Neural cell (in vitro differentiated cells): ENCODE data around the gene RETREG1. TPM values are rescaled to one million over a fixed set of nuclear protein-coding genes. Genes with fewer than 3 reads are reported as not detected.

Source experiments
- H2AFZ ChIP-seq: fragments of 200-600, 300-800 bp; sonication (generic), shearing (Covaris generic); 2 replicates; pipeline ENCODE4 v1.6.0; 2014; ENCODE audit warnings: low read depth, mild to moderate bottlenecking, antibody characterized with exemption, low read length, moderate library complexity
- H3F3A ChIP-seq: fragments of 200-600 bp; shearing (Covaris generic); 2 replicates; pipeline ENCODE4 v1.6.1; 2016; ENCODE audit warnings: mild to moderate bottlenecking, moderate library complexity, mixed read lengths, antibody characterized with exemption, low read length; ENCODE audit not compliant: insufficient read depth, poor library complexity, severe bottlenecking
- H3K27ac ChIP-seq: fragments of 200-600, 300-800 bp; sonication (generic), shearing (Covaris generic); 2 replicates; pipeline ENCODE4 v1.5.1; 2014; ENCODE audit warnings: mild to moderate bottlenecking, low read length, moderate library complexity
- H3K27me3 ChIP-seq: fragments of 300-800, 200-600 bp; sonication (generic), shearing (Covaris generic); 2 replicates; pipeline ENCODE4 v1.6.0; 2014; ENCODE audit warnings: mild to moderate bottlenecking, low read depth, low read length, moderate library complexity; ENCODE audit not compliant: insufficient read depth
- H3K36me3 ChIP-seq: fragments of 300-800, 200-600 bp; sonication (generic), shearing (Covaris generic); 2 replicates; pipeline ENCODE4 v1.5.1; 2014; ENCODE audit warnings: mild to moderate bottlenecking, antibody characterized with exemption, low read length, moderate library complexity; ENCODE audit not compliant: insufficient read depth
- H3K4me2 ChIP-seq: fragments of 300-800, 200-600 bp; sonication (generic), shearing (Covaris generic); 2 replicates; pipeline ENCODE4 v1.6.0; 2014; ENCODE audit warnings: mild to moderate bottlenecking, low read length
- H3K4me3 ChIP-seq: fragments of 300-800, 200-600 bp; sonication (generic), shearing (Covaris generic); 2 replicates; pipeline ENCODE4 v1.5.1; 2014; ENCODE audit warnings: mild to moderate bottlenecking, low read length, moderate library complexity
- H3K79me2 ChIP-seq: fragments of 200-600 bp; shearing (Covaris generic); replicated peaks from 2 replicates; pipeline ENCODE4 v1.6.0; 2014; ENCODE audit warnings: mild to moderate bottlenecking, low read length, moderate library complexity; ENCODE audit not compliant: insufficient read depth
- H3K9ac ChIP-seq: fragments of 300-800, 200-600 bp; sonication (generic), shearing (Covaris generic); 2 replicates; pipeline ENCODE4 v1.6.1; 2016; ENCODE audit warnings: mild to moderate bottlenecking, low read length, mixed read lengths
- H3K9me2 ChIP-seq: fragments of 200-600 bp; shearing (Covaris generic); 2 replicates; pipeline ENCODE4 v1.6.1; 2016; ENCODE audit warnings: mild to moderate bottlenecking, low read length, mixed read lengths; ENCODE audit not compliant: insufficient read depth
- H3K9me3 ChIP-seq: fragments of 200-600, 300-800 bp; sonication (generic), shearing (Covaris generic); 2 replicates; pipeline ENCODE4 v1.6.1; 2016; ENCODE audit warnings: mild to moderate bottlenecking, mixed run types, low read length, moderate library complexity, mixed read lengths
- H4K20me1 ChIP-seq: fragments of 200-600 bp; shearing (Covaris generic); 2 replicates; pipeline ENCODE4 v1.6.1; 2016; ENCODE audit warnings: mild to moderate bottlenecking, mixed run types; ENCODE audit not compliant: insufficient read depth
- EP300 ChIP-seq: fragments of 450-650 bp; conservative IDR thresholded peaks from 2 replicates; pipeline ENCODE4 v1.6.1; 2014; ENCODE audit warnings: antibody characterized with exemption, mild to moderate bottlenecking, moderate library complexity; ENCODE audit not compliant: poor library complexity, severe bottlenecking
- EZH2 ChIP-seq: fragments of 200-600, 300-800 bp; shearing (Covaris generic), sonication (generic); IDR thresholded peaks from 2 replicates; pipeline ENCODE4 v1.6.1; 2014; ENCODE audit warnings: antibody characterized with exemption, low read length, borderline replicate concordance, mild to moderate bottlenecking; ENCODE audit not compliant: insufficient read depth, poor library complexity, severe bottlenecking
- MXI1 ChIP-seq: fragments of 450-650 bp; conservative IDR thresholded peaks from 2 replicates; pipeline ENCODE4 v1.6.1; 2014; ENCODE audit warnings: antibody characterized with exemption, mild to moderate bottlenecking; ENCODE audit not compliant: poor library complexity, severe bottlenecking
- POLR2AphosphoS5 ChIP-seq: IDR thresholded peaks from 2 replicates; pipeline ENCODE4 v1.6.1; 2012
- RAD21 ChIP-seq: fragments of 450-650 bp; conservative IDR thresholded peaks from 2 replicates; pipeline ENCODE4 v1.6.1; 2014; ENCODE audit warnings: antibody characterized with exemption, mild to moderate bottlenecking, moderate library complexity
- SMC3 ChIP-seq: fragments of 450-650 bp; conservative IDR thresholded peaks from 2 replicates; pipeline ENCODE4 v1.6.1; 2014; ENCODE audit warnings: antibody characterized with exemption, mild to moderate bottlenecking, moderate library complexity; ENCODE audit not compliant: poor library complexity
- TAF1 ChIP-seq: IDR thresholded peaks from 2 replicates; pipeline ENCODE4 v1.6.1; 2012; ENCODE audit warnings: low read depth
- polyA plus RNA-seq: library from polyadenylated mRNA; depleted of rRNA; stranded (reverse); fragments of >200 nt; gene quantifications from 2 replicates; pipeline ENCODE4 v1.2.3, GENCODE V29; 2014
- TF ChIP-seq, protein P1 (sequence below): IDR thresholded peaks from 2 replicates; pipeline ENCODE4 v1.6.1; 2012; ENCODE audit warnings: borderline replicate concordance
- TF ChIP-seq, protein P2 (sequence below): fragments of 450-650 bp; IDR thresholded peaks from 2 replicates; pipeline ENCODE4 v1.5.1; 2014; ENCODE audit warnings: antibody characterized with exemption, mild to moderate bottlenecking, moderate library complexity; ENCODE audit not compliant: poor library complexity, severe bottlenecking

RETREG1 gene
- polyA plus RNA-seq, 1 donor from 2014 or later: 25.4 TPM

DNA sequence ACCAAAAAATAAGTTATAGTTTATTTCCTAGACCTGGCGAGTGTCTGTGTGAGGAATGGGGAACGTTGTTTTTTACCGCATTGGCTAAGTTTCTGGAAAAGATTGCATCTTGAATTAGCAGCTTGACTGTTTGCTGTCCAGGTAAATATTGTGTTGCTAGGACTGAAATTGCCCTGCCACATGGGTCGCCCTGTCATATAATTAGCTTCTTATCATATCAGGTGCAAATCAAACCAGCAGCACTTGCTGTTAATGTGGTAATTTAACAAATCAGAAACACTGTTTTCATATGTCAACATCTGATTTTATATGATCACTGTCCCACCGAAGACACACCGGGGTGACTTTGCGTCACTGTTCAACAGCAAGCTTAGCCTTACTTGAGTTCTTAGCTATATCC is 87.5 kb downstream of the RETREG1 start:
- no peak overlapping the region for H3K27ac ChIP-seq
- H4K20me1 ChIP-seq: no peaks in the 10 kb centered on the region
- TF ChIP-seq SMC3 (no peak), POLR2AphosphoS5 (no peak), EZH2 (no peak), EP300 (no peak), TAF1 (no peak), MXI1 (no peak), RAD21 (no peak)
- TF ChIP-seq, protein P1, sequence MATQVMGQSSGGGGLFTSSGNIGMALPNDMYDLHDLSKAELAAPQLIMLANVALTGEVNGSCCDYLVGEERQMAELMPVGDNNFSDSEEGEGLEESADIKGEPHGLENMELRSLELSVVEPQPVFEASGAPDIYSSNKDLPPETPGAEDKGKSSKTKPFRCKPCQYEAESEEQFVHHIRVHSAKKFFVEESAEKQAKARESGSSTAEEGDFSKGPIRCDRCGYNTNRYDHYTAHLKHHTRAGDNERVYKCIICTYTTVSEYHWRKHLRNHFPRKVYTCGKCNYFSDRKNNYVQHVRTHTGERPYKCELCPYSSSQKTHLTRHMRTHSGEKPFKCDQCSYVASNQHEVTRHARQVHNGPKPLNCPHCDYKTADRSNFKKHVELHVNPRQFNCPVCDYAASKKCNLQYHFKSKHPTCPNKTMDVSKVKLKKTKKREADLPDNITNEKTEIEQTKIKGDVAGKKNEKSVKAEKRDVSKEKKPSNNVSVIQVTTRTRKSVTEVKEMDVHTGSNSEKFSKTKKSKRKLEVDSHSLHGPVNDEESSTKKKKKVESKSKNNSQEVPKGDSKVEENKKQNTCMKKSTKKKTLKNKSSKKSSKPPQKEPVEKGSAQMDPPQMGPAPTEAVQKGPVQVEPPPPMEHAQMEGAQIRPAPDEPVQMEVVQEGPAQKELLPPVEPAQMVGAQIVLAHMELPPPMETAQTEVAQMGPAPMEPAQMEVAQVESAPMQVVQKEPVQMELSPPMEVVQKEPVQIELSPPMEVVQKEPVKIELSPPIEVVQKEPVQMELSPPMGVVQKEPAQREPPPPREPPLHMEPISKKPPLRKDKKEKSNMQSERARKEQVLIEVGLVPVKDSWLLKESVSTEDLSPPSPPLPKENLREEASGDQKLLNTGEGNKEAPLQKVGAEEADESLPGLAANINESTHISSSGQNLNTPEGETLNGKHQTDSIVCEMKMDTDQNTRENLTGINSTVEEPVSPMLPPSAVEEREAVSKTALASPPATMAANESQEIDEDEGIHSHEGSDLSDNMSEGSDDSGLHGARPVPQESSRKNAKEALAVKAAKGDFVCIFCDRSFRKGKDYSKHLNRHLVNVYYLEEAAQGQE: no peak
- TF ChIP-seq, protein P2, sequence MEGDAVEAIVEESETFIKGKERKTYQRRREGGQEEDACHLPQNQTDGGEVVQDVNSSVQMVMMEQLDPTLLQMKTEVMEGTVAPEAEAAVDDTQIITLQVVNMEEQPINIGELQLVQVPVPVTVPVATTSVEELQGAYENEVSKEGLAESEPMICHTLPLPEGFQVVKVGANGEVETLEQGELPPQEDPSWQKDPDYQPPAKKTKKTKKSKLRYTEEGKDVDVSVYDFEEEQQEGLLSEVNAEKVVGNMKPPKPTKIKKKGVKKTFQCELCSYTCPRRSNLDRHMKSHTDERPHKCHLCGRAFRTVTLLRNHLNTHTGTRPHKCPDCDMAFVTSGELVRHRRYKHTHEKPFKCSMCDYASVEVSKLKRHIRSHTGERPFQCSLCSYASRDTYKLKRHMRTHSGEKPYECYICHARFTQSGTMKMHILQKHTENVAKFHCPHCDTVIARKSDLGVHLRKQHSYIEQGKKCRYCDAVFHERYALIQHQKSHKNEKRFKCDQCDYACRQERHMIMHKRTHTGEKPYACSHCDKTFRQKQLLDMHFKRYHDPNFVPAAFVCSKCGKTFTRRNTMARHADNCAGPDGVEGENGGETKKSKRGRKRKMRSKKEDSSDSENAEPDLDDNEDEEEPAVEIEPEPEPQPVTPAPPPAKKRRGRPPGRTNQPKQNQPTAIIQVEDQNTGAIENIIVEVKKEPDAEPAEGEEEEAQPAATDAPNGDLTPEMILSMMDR: no peak
- no peaks in the 10 kb centered on the region for H3K36me3 ChIP-seq
- no peaks in the 10 kb centered on the region for H3K9me2 ChIP-seq
- H3K4me3 ChIP-seq: no peak overlapping the region
- H3K27me3 ChIP-seq: no peaks in the 10 kb centered on the region
- H3F3A ChIP-seq: no peaks in the 10 kb centered on the region
- no peak overlapping the region for H3K4me2 ChIP-seq
- no peaks in the 10 kb centered on the region for H3K79me2 ChIP-seq
- H3K9me3 ChIP-seq: no peaks in the 10 kb centered on the region
- H2AFZ ChIP-seq: no peak overlapping the region
- H3K9ac ChIP-seq: no peak overlapping the region

DNA sequence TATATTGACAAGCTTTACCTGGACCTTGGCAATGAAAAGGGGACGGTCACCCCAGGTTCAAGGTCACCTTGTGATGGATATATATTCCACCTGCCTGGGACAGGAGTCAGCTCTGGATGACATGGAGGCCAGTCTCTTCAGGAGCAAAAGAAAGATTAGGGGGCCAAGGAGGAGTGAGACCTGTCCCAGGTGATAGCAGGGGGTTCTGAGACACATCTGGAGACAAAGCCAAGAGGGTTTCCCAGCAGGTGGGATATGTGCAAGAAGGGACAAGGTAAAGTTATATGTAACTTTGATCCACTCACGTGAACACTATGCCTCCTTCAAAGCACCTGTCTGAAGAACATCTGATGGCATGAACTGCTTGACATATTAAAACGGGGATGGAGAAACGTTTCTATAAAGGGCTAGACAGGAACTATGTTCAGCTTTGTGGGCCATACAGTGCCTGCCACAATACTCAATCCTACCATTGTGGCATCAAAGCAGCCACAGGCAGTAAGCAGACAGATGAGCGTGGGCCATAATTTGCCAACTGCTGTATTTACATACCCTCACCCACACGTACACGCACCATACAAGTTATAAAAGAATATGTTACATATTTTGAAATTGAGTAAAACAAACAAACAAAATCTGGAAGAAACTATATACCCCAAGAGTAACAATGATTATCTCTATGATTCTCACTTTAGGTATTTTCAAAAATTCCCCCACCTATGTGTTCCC is 88.3 kb downstream of the RETREG1 start:
- Histone ChIP-seq H3K27ac (no peak overlapping the region), H3K36me3 (no peaks in the 10 kb centered on the region), H3K9me3 (no peaks in the 10 kb centered on the region), H3K79me2 (no peaks in the 10 kb centered on the region), H3K4me2 (no peak overlapping the region), H3K4me3 (no peak overlapping the region), H3F3A (no peaks in the 10 kb centered on the region), H3K27me3 (no peaks in the 10 kb centered on the region), H4K20me1 (no peaks in the 10 kb centered on the region), H3K9me2 (no peaks in the 10 kb centered on the region), H3K9ac (no peak overlapping the region), H2AFZ (no peak overlapping the region)
- TF ChIP-seq, protein P2: no peak
- TF ChIP-seq RAD21 (no peak), POLR2AphosphoS5 (no peak), SMC3 (no peak), TAF1 (no peak), EP300 (no peak), MXI1 (no peak), EZH2 (no peak)
- TF ChIP-seq, protein P1: no peak
